ENCODE data around the gene HCFC1.
"Not testable (repeated sequence)": the region's sequence is repeated elsewhere in the genome, so short reads cannot be mapped to it uniquely, and the experiment has no call there.

The HCFC1 gene

DNA sequence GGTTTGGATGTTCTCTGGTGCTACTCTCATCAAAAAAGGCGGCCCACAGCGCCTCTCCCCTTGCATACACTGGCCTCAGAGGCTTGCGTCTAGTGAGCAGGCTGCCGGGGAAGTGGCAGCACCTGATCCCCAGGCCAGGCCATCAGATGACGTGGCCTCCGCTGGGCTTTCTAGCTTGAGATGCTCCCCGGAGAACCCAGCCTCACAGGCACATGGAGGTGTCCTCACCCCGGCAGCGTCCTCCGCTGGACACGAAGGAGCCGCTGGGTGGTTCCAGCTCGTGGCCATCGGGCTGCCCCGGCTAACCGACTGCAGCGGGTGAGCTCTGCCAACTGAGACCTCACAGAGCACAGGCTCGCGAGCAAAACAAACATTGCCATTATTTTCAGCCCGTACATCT lies 35.3 kb upstream of the HCFC1 start:
- no peak for DNase-seq

- DNase-seq, result no peak
These were observed 32.7 kb upstream of the HCFC1 start for GRCh38 chrX:154004315-154004714.

DNA sequence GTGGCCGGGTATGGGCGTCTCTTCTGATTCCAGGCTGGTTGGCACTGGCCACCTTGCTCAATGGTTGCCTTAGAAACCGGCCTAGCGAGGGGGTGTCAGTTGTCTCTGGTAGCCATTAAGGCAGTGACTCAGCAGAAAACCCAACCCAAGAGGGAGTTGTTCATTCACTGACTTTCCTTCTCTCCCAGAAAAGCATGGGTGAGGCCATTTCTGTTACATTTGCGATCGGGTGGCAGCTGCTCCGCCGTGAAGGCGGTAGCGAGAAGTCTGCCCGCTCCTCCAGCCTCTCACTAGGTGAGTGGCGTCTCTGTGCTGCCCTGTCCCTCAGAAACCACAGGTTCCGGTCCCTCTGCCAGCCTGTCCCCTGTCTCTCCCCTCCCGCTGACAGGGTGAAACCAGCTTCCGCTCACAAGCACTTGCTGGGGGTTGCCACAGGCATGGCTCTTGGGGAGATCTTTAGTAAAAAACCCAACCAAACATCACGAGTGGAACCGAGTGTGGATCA lies 30.6 kb upstream of the HCFC1 start:
- DNase-seq, result no peak

- DNase-seq, result no peak
These were observed 28.4 kb upstream of the HCFC1 start for GRCh38 chrX:154000051-154000450.

GRCh38 chrX:153999359-154000037 lies 27.9 kb upstream of the HCFC1 start:
- no peak for DNase-seq

GRCh38 chrX:153995504-153995903 lies 23.9 kb upstream of the HCFC1 start:
- DNase-seq, result no peak

DNA sequence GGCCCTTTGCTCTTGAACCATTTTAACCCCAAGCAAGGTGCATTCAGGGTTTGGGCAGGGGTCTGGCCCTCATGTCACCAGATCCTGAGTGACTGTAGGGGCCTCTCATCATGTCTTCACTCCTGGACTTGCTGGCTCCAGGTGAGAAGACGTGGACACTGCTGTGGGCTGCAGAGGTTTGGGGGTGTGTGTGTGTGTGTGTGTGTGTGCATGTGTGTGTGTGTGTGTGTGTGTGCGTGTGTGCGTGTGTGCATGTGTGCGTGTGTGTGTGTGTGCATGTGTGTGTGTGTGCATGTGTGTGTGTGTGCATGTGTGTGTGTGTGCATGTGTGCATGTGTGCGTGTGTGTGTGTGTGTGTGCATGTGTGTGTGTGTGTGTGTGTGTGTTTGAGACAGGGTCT lies 22.8 kb upstream of the HCFC1 start:
- not testable (repeated sequence) for DNase-seq

DNA sequence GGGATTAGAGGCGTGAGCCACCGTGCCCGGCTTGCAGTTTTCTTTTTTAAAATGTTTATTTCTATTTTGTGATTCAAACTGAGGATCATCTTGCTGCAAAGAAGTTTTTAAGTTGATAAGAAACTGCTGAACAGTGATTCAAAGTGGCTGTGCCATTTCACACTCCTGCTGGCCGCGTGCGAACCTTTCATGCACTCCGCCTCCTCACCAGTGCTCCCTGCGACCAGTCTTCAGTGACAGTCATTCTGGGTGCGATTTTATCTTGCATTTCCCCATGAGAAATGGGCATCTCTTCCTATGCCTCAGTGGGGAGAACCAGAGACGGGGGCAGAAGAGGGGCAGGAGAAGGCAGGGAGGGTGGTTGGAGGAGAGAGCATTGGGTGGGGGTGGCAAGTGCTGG lies 22.4 kb upstream of the HCFC1 start:
- no peak for DNase-seq

DNA sequence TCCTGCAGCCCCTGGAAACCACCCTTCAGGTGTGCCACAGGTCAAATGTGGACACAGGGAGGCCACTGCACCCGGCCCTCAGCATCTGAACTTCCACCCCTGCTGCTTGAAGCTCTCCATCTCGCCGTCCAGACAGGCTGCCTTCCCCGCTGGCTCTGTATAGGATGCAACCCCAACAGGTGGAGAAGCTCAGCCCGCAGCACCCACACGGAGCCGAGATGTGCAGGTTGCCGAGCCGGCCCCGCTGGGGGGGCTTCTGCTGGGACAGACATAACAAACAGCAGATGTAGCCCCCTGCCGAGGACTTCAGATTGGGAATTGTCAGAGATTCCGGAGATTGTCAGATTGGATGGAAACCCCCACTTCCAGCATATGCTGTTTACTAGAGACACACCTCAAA lies 21.5 kb upstream of the HCFC1 start:
- DNase-seq, result no peak

- DNase-seq, result no peak
These were observed 20.6 kb upstream of the HCFC1 start for GRCh38 chrX:153992180-153992579.

GRCh38 chrX:153991013-153991580 lies 19.5 kb upstream of the HCFC1 start:
- no peak for DNase-seq

DNA sequence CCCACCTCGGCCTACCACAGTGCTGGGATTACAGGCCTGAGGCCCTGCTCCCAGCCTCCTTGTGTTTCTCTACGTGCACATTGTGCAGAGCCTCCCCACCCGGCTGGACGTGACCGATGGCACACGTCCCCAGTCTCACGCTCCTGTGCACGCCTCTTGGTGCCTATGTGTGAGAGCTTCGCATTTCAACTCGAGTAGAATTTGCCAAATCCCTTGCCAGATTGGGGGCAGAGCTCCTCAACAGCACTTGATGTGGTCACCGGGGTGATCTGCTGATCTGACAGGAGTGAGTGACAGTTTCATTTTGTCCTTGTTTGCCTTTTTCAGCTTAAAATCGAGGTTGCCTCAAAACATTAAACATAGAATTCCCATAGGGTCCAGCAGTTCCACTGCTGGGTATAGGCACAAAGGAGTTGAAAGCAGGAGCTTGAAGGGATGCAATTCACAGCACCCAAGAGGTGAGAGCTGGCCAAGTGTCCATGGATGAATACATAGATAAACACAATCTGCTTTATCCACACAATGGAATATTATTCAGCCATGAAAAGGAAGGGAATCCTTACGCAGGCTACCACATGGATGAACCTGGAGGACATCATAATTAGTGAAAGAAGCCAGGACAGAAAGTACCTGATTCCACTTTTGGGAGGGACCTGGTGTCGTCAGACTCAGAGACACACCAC lies 18.5 kb upstream of the HCFC1 start:
- DNase-seq, result no peak

- DNase-seq, result no peak
These were observed 16.9 kb upstream of the HCFC1 start for GRCh38 chrX:153988493-153988892.

DNA sequence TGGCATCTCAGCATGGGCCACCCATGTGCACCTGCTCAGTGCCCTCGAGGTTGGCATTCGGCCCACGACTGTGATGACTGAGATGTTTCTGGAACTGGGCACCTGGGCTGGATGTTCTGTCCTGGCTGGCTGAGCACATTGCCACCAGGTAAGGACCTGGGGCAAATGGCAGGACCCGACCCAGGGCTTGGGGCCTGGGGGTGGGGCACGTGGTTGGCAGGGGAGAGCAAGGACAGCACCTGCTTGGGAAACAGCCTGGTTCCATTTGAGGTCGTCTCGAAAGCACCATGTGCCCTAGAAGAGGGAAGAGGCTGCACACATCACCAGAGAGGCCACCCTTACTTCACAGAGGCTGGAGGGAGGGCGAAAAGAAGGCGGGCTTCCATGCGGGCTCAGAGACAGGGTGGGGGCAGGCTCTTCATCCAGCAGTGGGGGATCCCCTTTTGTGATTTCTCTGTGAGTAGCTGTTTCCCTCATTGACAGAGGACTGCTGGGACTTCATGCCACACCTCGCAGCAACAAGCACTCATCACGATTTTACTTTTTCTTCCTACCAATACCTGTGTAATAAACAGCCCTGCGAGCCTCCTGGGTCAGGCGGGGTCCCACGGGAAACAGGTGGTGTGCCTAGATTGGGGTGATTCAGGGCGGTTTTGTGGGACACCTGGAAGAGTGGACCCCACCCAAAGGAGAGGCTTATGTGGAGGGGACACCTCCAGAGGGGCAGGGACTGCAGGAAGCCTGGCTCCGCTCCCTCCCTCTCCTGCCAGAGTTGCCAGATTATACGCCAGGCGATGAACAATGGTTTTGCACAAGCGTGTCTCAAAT lies 12.9 kb upstream of the HCFC1 start:
- DNase-seq, result no peak

DNA sequence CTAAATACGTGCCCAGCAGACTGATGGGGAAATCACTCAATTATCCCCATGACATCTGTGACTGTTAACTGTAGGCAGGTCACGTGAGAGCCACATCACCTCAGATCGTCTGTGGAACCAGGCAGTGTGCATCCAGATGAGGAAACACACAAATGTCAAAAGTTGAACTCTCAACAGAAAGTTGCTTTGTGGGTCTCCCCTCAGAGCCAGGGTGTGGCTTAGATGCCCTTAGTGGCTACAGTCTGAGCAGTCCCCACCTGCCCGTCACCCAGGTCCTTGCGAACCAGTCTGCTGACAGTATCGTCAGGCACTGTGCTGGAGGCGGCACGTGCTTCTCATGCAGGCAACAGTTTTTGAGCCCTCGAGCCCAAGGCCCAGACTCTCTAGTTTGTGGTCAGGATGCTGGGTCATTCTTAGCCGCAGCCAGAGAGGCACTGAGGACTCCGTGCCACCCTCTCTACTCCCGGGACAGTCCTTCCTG lies 11.7 kb upstream of the HCFC1 start:
- no peak for DNase-seq

DNA sequence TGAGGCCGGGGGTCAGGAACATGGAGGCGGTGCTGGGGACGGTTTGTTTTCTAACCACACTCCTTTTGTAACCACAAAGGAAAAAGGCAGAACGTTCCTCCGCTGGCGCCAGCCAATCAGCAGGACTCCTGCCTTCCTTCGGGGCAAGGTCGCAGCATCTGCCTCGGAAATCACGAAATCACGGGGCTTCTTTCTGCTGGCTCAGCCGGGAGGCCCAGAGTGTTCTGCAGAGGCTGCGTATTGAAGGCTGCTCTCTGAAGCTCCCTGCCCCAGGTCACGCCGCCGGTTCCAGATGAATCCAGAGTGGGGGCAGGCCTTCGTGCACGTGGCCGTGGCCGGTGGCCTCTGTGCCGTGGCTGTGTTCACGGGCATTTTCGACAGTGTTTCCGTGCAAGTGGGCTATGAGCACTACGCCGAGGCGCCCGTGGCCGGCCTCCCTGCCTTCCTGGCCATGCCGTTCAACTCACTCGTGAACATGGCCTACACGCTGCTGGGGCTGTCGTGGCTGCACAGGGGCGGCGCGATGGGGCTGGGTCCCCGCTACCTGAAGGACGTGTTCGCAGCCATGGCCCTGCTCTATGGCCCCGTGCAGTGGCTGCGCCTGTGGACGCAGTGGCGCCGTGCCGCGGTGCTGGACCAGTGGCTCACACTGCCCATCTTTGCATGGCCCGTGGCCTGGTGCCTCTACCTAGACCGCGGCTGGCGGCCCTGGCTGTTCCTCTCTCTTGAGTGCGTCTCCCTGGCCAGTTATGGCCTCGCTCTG lies 10.3 kb upstream of the HCFC1 start:
- peak; percentile 38 for DNase-seq

GRCh38 chrX:153981231-153981630 lies 9.6 kb upstream of the HCFC1 start:
- DNase-seq, result no peak

DNA sequence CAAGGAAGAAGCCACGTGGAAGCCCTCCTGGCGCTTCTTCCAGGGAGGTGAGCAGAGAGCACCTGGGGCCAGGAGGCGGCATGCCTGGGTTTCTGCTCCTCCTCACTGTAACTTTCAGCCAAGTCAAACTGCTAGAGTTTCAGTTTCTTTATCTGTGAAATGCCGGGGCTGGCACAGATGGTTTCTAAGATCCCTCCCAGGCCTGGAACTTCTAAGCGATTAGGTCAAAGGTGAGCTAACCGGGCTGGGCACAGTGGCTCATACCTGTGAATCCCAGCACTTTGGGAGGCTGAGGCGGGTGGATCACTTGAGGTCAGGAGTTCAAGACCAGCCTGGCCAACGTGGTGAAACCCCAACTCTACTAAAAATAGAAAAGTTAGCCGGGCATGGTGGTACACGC lies 8.8 kb upstream of the HCFC1 start:
- not testable (repeated sequence) for DNase-seq

GRCh38 chrX:153974726-153975286 lies 3.2 kb upstream of the HCFC1 start:
- DNase-seq, result no peak

DNA sequence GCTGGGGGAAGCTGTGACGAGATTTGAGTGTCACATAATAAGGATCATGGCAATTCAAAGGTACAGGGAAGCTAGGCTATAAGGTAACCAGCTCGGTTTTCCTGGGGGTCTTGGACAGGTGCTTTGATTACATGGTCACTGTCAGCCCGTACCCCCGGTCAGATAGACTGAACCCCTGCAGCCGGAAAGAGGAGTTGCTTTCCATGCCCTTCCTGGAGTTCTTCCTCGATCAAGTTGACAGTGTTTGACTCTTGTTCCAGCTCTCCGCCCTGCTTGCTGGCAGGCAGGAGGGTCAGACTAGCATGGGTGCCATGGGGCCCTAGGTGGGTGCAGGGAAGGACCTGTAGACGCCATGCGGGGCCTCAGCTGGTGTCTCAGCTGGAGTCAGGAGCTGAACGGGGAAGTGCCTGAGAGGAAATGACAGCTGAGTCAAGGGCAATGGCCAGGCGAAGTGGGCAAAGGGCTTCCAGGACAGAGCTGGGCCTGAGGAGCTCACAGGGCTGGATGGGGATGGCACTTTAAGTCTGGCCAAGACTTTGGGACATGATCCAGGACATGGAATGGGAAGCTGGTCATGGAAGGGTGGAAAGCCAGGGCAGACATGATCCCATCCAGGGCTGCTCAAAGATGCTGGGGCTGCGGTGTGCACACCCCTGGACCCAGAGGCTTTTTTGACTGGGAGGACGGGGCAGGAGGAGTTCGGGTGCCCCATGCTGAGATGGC lies 2.5 kb upstream of the HCFC1 start:
- DNase-seq, result no peak
